HepG2 (cell line): ENCODE data around the gene NPPB. TPM values are rescaled to one million over a fixed set of nuclear protein-coding genes. Genes with fewer than 3 reads are reported as not detected.

ENCODE experiments used
- ATAC-seq: fragments of 200-7000 bp; cut with Tn5 transposase; 3 replicates; pipeline ENCODE4 v1.9.1; 2020; ENCODE audit warnings: mild to moderate bottlenecking, moderate library complexity
- BruUV-seq: library from RNA; stranded (reverse); fragments of 400-500 nt; replicated peaks from 2 replicates; lab custom pipeline; 2021; lab: Mats Ljungman, UMichigan
- CTCF ChIA-PET: fragments of 300-600 bp; formaldehyde crosslinking; extraction: SDS; loops from one replicate; lab custom pipeline; 2021; ENCODE audit warnings: low total read pairs, inconsistent platforms, low intra/inter-chr PET ratio; lab: Yijun Ruan, JAX
- POLR2A ChIA-PET: fragments of 350-600 bp; sonication (Branson Sonifier 250); formaldehyde crosslinking; loops from one replicate; lab custom pipeline; 2020; ENCODE audit warnings: antibody characterized with exemption, inconsistent platforms; lab: Yijun Ruan, JAX
- DNase-seq: peaks from one replicate; pipeline ENCODE4 v3.0.0-alpha.2; 2015; ENCODE audit warnings: low spot score
- FAIRE-seq: peaks from 3 replicates; lab custom pipeline; 2011; peaks lifted over from hg19 to GRCh38; lab: Jason Lieb, UNC
- H2AFZ ChIP-seq: one replicate; pipeline ENCODE4 v1.6.1; 2011; ENCODE audit warnings: low read length, inconsistent platforms
- H3K27ac ChIP-seq: fragments of 300-600 bp; 3 replicates; pipeline ENCODE4 v1.8.0; 2011; ENCODE audit warnings: mixed run types, mild to moderate bottlenecking, mixed read lengths, low read length, inconsistent platforms; ENCODE audit not compliant: insufficient read depth; ENCODE audit errors: extremely low read length
- H3K27me3 ChIP-seq, 2 experiments: fragments of 200-600 bp in 1 of 2; 2 replicates in 1 of 2; 3 replicates in 1 of 2; pipeline versions ENCODE4 v1.6.0 to v1.8.0; 2011; ENCODE audit warnings: low read length in 2 of 2, mild to moderate bottlenecking in 2 of 2, moderate library complexity in 2 of 2, inconsistent platforms in 1 of 2; ENCODE audit not compliant: insufficient read depth in 2 of 2, control insufficient read depth in 1 of 2
- H3K36me3 ChIP-seq, 2 experiments: fragments of 200-600 bp in 1 of 2; replicated peaks in 1 of 2; 2 replicates in 1 of 2; 3 replicates in 1 of 2; pipeline versions ENCODE4 v1.5.1 to v1.8.0; 2011; ENCODE audit warnings: low read length in 2 of 2, inconsistent platforms in 1 of 2; ENCODE audit not compliant: insufficient read depth in 2 of 2, control insufficient read depth in 1 of 2
- H3K4me1 ChIP-seq: 2 replicates; pipeline ENCODE4 v1.5.1; 2012; ENCODE audit warnings: low read length, inconsistent platforms; ENCODE audit not compliant: insufficient read depth
- H3K4me2 ChIP-seq: 2 replicates; pipeline ENCODE4 v1.6.0; 2011; ENCODE audit warnings: low read depth, low read length, inconsistent platforms
- H3K4me3 ChIP-seq, 3 experiments: fragments of 200-600 bp in 1 of 3; sonication (generic), shearing (Covaris generic) in 1 of 3; replicated peaks in 1 of 3; 2 replicates each; pipeline ENCODE4 v1.5.1; 2011 to 2016; ENCODE audit warnings: low read length in 3 of 3, inconsistent platforms in 2 of 3, low read depth in 2 of 3, mild to moderate bottlenecking in 2 of 3, control low read depth in 1 of 3, mixed read lengths in 1 of 3; ENCODE audit not compliant: insufficient read depth in 1 of 3
- H3K79me2 ChIP-seq: one replicate; pipeline ENCODE4 v1.6.1; 2011; ENCODE audit warnings: low read length, inconsistent platforms; ENCODE audit not compliant: insufficient read depth
- H3K9ac ChIP-seq: 2 replicates; pipeline ENCODE4 v1.6.0; 2011; ENCODE audit warnings: mild to moderate bottlenecking, low read depth, low read length, inconsistent platforms; ENCODE audit not compliant: insufficient read depth
- H3K9me3 ChIP-seq: 2 replicates; pipeline ENCODE4 v1.5.1; 2012; ENCODE audit warnings: mild to moderate bottlenecking, low read length
- H4K20me1 ChIP-seq: 2 replicates; pipeline ENCODE4 v1.6.0; 2011; ENCODE audit warnings: inconsistent platforms, mild to moderate bottlenecking, low read length, moderate library complexity; ENCODE audit not compliant: insufficient read depth
- ATF5 ChIP-seq: sonication (generic); formaldehyde crosslinking; IDR thresholded peaks from 2 replicates; pipeline ENCODE4 v1.4.0; 2020; ENCODE audit warnings: mild to moderate bottlenecking, low read depth, missing genetic modification reagents
- CREB1 ChIP-seq, 2 experiments: fragments of 450-650 bp in 1 of 2; IDR thresholded peaks; 2 replicates each; pipeline ENCODE4 v1.6.1; 2016 to 2017; ENCODE audit warnings: control low read depth in 1 of 2, mild to moderate bottlenecking in 1 of 2, missing compliant biosample characterization in 1 of 2, missing genetic modification characterization in 1 of 2
- ESRRA ChIP-seq: sonication (generic); formaldehyde crosslinking; IDR thresholded peaks from 2 replicates; pipeline ENCODE4 v1.5.1; 2020; ENCODE audit warnings: mild to moderate bottlenecking, low read depth, missing genetic modification reagents
- GATAD2A ChIP-seq: IDR thresholded peaks from 2 replicates; pipeline ENCODE4 v1.6.1; 2016
- JUNB ChIP-seq: sonication (generic); formaldehyde crosslinking; IDR thresholded peaks from 2 replicates; pipeline ENCODE4 v1.8.0; 2022; ENCODE audit warnings: missing genetic modification reagents, mild to moderate bottlenecking, borderline replicate concordance
- MBD4 ChIP-seq: IDR thresholded peaks from 2 replicates; pipeline ENCODE4 v1.6.1; 2012; ENCODE audit warnings: low read length, inconsistent platforms, borderline replicate concordance
- MXD4 ChIP-seq: IDR thresholded peaks from 2 replicates; pipeline ENCODE4 v1.6.1; 2016; ENCODE audit warnings: mild to moderate bottlenecking, missing biosample characterization, missing genetic modification reagents
- NBN ChIP-seq: fragments of 450-650 bp; conservative IDR thresholded peaks from 2 replicates; pipeline ENCODE4 v1.6.1; 2017
- NFATC3 ChIP-seq: sonication (generic); formaldehyde crosslinking; IDR thresholded peaks from 2 replicates; pipeline ENCODE4 v1.5.1; 2020; ENCODE audit warnings: mild to moderate bottlenecking, missing genetic modification reagents
- NFE2L2 ChIP-seq: fragments of 150-350 bp; IDR thresholded peaks from 2 replicates; pipeline ENCODE4 v1.6.1; 2014; ENCODE audit warnings: low read length
- NR2C2 ChIP-seq: sonication (generic); formaldehyde crosslinking; IDR thresholded peaks from 2 replicates; pipeline ENCODE4 v1.4.0; 2020; ENCODE audit warnings: missing genetic modification reagents, mild to moderate bottlenecking, moderate library complexity, borderline replicate concordance
- RARG ChIP-seq: sonication (generic); formaldehyde crosslinking; IDR thresholded peaks from 2 replicates; pipeline ENCODE4 v1.4.0; 2020; ENCODE audit warnings: low read depth, mild to moderate bottlenecking, missing genetic modification reagents
- SCMH1 ChIP-seq: sonication (generic); formaldehyde crosslinking; IDR thresholded peaks from 2 replicates; pipeline ENCODE4 v1.9.0; 2021; ENCODE audit warnings: missing genetic modification reagents, mild to moderate bottlenecking, borderline replicate concordance
- SP140L ChIP-seq: sonication (generic); formaldehyde crosslinking; IDR thresholded peaks from 2 replicates; pipeline ENCODE4 v1.4.0; 2020; ENCODE audit warnings: missing genetic modification reagents, borderline replicate concordance
- ZNF180 ChIP-seq: sonication (generic); formaldehyde crosslinking; IDR thresholded peaks from 2 replicates; pipeline ENCODE4 v1.4.0; 2020; ENCODE audit warnings: low read depth, missing genetic modification reagents, borderline replicate concordance
- ZNF20 ChIP-seq: sonication (generic); formaldehyde crosslinking; IDR thresholded peaks from 2 replicates; pipeline ENCODE4 v1.4.0; 2020; ENCODE audit warnings: mild to moderate bottlenecking, moderate library complexity, missing genetic modification reagents
- ZNF230 ChIP-seq: sonication (generic); formaldehyde crosslinking; IDR thresholded peaks from 2 replicates; pipeline ENCODE4 v1.4.0; 2020; ENCODE audit warnings: mild to moderate bottlenecking, missing genetic modification reagents
- ZNF577 ChIP-seq: sonication (generic); formaldehyde crosslinking; IDR thresholded peaks from 2 replicates; pipeline ENCODE4 v1.4.0; 2020; ENCODE audit warnings: mild to moderate bottlenecking, low read depth, missing genetic modification reagents, borderline replicate concordance
- ZNF598 ChIP-seq: sonication (generic); formaldehyde crosslinking; IDR thresholded peaks from 2 replicates; pipeline ENCODE4 v1.5.1; 2020; ENCODE audit warnings: mild to moderate bottlenecking, missing genetic modification reagents, borderline replicate concordance
- ZNF850 ChIP-seq: sonication (generic); formaldehyde crosslinking; conservative IDR thresholded peaks from 2 replicates; pipeline ENCODE4 v1.9.0; 2021; ENCODE audit warnings: mild to moderate bottlenecking, missing genetic modification reagents
- ZSCAN22 ChIP-seq: sonication (generic); formaldehyde crosslinking; IDR thresholded peaks from 2 replicates; pipeline ENCODE4 v1.4.0; 2020; ENCODE audit warnings: mild to moderate bottlenecking, missing genetic modification reagents
- WGBS: methylation state at CpG from one replicate; pipeline ENCODE4 v1.1.6; 2017; ENCODE audit warnings: low lambda C conversion rate; 5-methylcytosine and 5-hydroxymethylcytosine counted together
- in situ Hi-C: cut with HindIII; loops from 2 replicates; pipeline ENCODE4 v1.10.0; 2017; ENCODE audit warnings: low pct_unique_long_range_greater_than_20kb; ENCODE audit not compliant: extremely low pct_ligation_motif_present
- intact Hi-C: fragments of 100-400 bp; cut with micrococcal nuclease; formaldehyde crosslinking; loops from one replicate; pipeline ENCODE4 v1.10.0; 2022; ENCODE audit not compliant: unreplicated experiment
- polyA plus RNA-seq, 8 experiments: library from polyadenylated mRNA; depleted of rRNA in 3 of 8; stranded (reverse) in 7 of 8; unstranded in 1 of 8; fragments of >200 nt; fragmentation: Illumina TruSeq in 4 of 8; extraction: Trizol in 4 of 8; gene quantifications; 2 replicates each; pipeline versions ENCODE4 v1.2.1 to v1.2.3, GENCODE V29; 2011 to 2016; ENCODE audit warnings: low read depth in 4 of 8, missing spikeins in 1 of 8, mixed read lengths in 1 of 8; ENCODE audit not compliant: insufficient read depth in 1 of 8
- total RNA-seq, 5 experiments: library from RNA; depleted of rRNA; stranded (reverse); fragments of >200 nt; fragmentation: Illumina TruSeq; extraction: Trizol; gene quantifications; 2 replicates each; pipeline ENCODE4 v1.2.3, GENCODE V29; 2016; ENCODE audit warnings: low read depth in 1 of 5
- TF ChIP-seq, protein P1 (sequence below): sonication (generic); formaldehyde crosslinking; IDR thresholded peaks from 2 replicates; pipeline ENCODE4 v1.5.0; 2020; ENCODE audit warnings: missing genetic modification reagents

Gene NPPB
- total and polyA plus RNA-seq, 2 of the 13 experiments (the other 11 are each of a cell fraction or from before 2014, with no cell fraction given), result 1.9 TPM; not detected in 1

DNA sequence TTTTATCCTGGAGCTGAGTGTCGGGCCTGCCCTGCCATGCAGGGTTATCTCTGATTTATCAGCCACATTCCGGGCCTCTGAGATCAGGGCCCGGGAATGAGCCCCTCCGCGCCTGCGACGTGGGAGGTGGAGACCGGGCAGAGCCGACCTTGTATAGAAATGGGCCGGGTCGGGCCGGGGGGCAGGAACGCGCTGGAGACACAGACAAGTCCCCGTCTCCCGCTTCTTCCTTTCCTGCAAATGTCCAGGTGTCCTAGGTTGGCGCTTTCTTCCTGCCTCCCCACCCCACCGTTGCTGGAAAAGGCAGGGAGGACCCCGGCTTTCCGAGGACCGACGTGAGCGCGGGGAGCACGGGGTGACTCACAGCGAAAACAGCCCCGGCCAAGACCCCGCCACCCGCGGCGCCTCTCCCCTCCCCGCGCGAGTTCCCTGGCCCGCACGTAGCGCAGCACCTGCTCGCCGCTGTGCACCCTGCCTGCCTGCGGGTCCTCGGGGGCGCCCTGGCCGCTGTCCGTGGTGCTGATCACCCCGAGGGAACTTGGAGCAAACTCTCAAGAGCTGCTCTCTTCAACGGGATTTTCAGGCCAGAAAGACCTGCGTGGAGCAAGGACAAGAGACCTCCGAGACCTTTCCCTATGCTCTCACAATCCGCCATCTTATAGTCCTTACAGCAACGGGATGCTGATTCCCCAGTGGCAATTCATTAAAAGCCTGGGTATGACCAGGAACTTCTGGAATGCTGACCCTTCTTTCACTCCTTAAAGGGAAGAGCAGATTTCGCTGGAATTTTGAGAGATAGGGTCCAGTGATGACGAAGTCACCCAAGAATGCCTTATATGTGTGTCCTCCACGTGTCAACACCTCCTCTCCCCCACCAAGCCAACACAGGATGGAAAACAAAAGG lies 475 bp upstream of the NPPB start:
- in situ Hi-C loops, result no loop called here
- Histone ChIP-seq H4K20me1 (no peaks in the 10 kb centered on the region), H2AFZ (no peak overlapping the region), H3K36me3 (no peaks in the 10 kb centered on the region), H3K9ac (no peak overlapping the region), H3K79me2 (no peaks in the 10 kb centered on the region), H3K27me3 (peaks cover 2 to 28% of the 10 kb centered on the region in 2 experiments; a peak in 4 of 5 replicates), H3K27ac (no peak overlapping the region), H3K4me2 (peak overlapping the region; percentile 47), H3K4me3 (peak overlapping the region in 2 of 3 experiments; percentile 17 to 51; a peak in 2 of 6 replicates), H3K9me3 (no peaks in the 10 kb centered on the region), H3K4me1 (no peaks in the 10 kb centered on the region)
- intact Hi-C loops, result loop anchor here (1.0 kb wide), 1 partner anchor 17 kb away; no protein-coding TSS in a partner anchor
- FAIRE-seq (no peak), DNase-seq (peak; percentile 52), ATAC-seq (peak; percentile 88)
- no TSS peak for BruUV-seq
- CTCF ChIA-PET, result no interaction called here
- POLR2A ChIA-PET, result interaction anchor here (1.8 kb wide), 1 partner anchor 49 kb away, joined by 6 read pairs; no protein-coding TSS in a partner anchor
- 2% methylated on average over 20 of the region's 53 CpGs for WGBS
- no peak for TF ChIP-seq ZNF20 (CRISPR knock-in tag)
- TF ChIP-seq ZNF850, result peak; percentile 63; the same call in 1 of the 2 replicates
- no peak; the same call in 1 of the 2 replicates for TF ChIP-seq ZNF180 (CRISPR knock-in tag)
- TF ChIP-seq NBN, result no peak
- TF ChIP-seq NFATC3 (CRISPR knock-in tag), result peak; percentile 52; the same call in 1 of the 2 replicates
- TF ChIP-seq SP140L (CRISPR knock-in tag), result peak; percentile 98; the same call in 1 of the 2 replicates
- TF ChIP-seq MBD4, result no peak
- 0 out of 2 replicates have a peak, but pooled peaks have one; percentile 44 for TF ChIP-seq RARG (CRISPR knock-in tag)
- TF ChIP-seq NFE2L2, result no peak
- TF ChIP-seq, protein P1, sequence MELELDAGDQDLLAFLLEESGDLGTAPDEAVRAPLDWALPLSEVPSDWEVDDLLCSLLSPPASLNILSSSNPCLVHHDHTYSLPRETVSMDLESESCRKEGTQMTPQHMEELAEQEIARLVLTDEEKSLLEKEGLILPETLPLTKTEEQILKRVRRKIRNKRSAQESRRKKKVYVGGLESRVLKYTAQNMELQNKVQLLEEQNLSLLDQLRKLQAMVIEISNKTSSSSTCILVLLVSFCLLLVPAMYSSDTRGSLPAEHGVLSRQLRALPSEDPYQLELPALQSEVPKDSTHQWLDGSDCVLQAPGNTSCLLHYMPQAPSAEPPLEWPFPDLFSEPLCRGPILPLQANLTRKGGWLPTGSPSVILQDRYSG (CRISPR knock-in tag), result peak; percentile 96
- no peak for TF ChIP-seq ESRRA (CRISPR knock-in tag)
- TF ChIP-seq CREB1 (IDR thresholded peaks at IDR 0.05), result no peak
- no peak for TF ChIP-seq CREB1 (CRISPR knock-in tag; IDR thresholded peaks at IDR 0.05)
- peak; percentile 78; the same call in 1 of the 2 replicates for TF ChIP-seq ZNF577 (CRISPR knock-in tag)
- TF ChIP-seq MXD4 (CRISPR knock-in tag), result peak; percentile 96
- TF ChIP-seq ZNF598, result peak; percentile 82; the same call in 1 of the 2 replicates
- peak; percentile 48; the same call in 1 of the 2 replicates for TF ChIP-seq ZSCAN22 (CRISPR knock-in tag)
- peak; percentile 70; the same call in 1 of the 2 replicates for TF ChIP-seq JUNB
- TF ChIP-seq ATF5, result peak; percentile 88; the same call in 1 of the 2 replicates
- no peak for TF ChIP-seq SCMH1 (CRISPR knock-in tag)
- TF ChIP-seq ZNF230 (CRISPR knock-in tag), result peak; percentile 97; the same call in 1 of the 2 replicates
- TF ChIP-seq NR2C2 (CRISPR knock-in tag), result no peak
- peak; percentile 79 for TF ChIP-seq GATAD2A (CRISPR knock-in tag)
